Right lobe of liver (tissue), 4 donors: ENCODE results near the gene ZNF438.

Experiments used
- CTCF ChIP-seq, 4 donors: fragments of 200-600 bp in 3 of 4; fragments of 450-650 bp in 1 of 4; IDR thresholded peaks; one replicate each; pipeline versions ENCODE4 v1.5.1 to v1.8.0; 2016 to 2022; ENCODE audit warnings: antibody characterized with exemption in 4 of 4, mild to moderate bottlenecking in 2 of 4
- POLR2A ChIP-seq: fragments of 450-650 bp; IDR thresholded peaks from one replicate; pipeline ENCODE4 v1.6.1; 2017; ENCODE audit warnings: antibody characterized with exemption, mild to moderate bottlenecking
- donor health status: DM: no; HTN: no; CAD: no.
- donor health status: DM: no; HTN: no; CAD: no.
- donor health status: DM: no; HTN: yes; CAD: no.

DNA sequence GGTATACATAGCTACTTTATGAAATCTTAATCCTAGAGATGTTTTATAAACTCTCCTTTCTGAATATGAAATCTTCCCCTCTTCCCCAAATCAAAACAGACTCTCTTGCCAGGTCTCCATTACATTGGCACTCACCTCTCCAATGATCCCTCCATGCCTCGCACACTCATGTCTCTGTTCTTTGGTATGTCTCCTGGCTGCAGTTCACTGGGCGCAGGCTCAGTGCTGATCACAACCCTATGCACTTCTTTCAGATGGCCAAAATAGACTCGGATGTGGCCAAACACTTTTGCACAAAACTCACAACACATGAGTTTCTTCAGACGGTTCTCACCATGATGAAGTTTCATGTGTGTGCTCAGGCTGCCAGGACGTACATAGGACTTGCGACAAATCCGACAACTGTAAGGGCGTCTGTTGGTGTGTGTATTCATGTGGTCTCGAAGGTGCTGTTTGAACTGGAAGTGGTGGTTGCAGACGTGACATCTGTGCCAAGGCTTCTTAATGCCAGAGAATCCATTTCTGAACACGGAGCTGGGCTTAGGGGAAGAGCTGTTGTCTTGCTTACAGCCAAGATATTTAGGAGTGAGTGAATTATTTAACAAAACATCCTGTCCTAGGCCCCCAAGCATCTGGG is 183.2 kb downstream of the ZNF438 start:
- TF ChIP-seq CTCF (IDR thresholded peaks at IDR 0.05) (no peak), POLR2A (no peak)
